Spinal cord (tissue), 10 donors: ENCODE results near the gene KLF16. TPM values are rescaled to one million over a fixed set of nuclear protein-coding genes. Genes with fewer than 3 reads are reported as not detected.

Source experiments
- DNase-seq, 6 donors: peaks; one replicate each; pipeline versions ENCODE4 v3.0.0 to v3.0.0-alpha.2; 2013 to 2015; ENCODE audit warnings: low spot score in 6 of 6, low read depth in 4 of 6
- H3K27ac ChIP-seq: one replicate; pipeline ENCODE4 v1.5.1; 2013; ENCODE audit warnings: low read depth, low read length, control low read depth
- H3K27me3 ChIP-seq: one replicate; pipeline ENCODE4 v1.6.1; 2013; ENCODE audit warnings: low read length; ENCODE audit not compliant: control insufficient read depth, insufficient read depth
- H3K36me3 ChIP-seq: one replicate; pipeline ENCODE4 v1.6.1; 2013; ENCODE audit warnings: low read length; ENCODE audit not compliant: control insufficient read depth, insufficient read depth
- H3K4me1 ChIP-seq: one replicate; pipeline ENCODE4 v1.6.1; 2013; ENCODE audit warnings: low read length; ENCODE audit not compliant: control insufficient read depth, insufficient read depth
- H3K4me3 ChIP-seq: one replicate; pipeline ENCODE4 v1.5.1; 2013; ENCODE audit warnings: low read depth, low read length, control low read depth
- H3K9me3 ChIP-seq: one replicate; pipeline ENCODE4 v1.6.1; 2013; ENCODE audit warnings: low read length; ENCODE audit not compliant: control insufficient read depth, insufficient read depth
- WGBS: methylation state at CpG from one replicate; pipeline ENCODE4 v1.1.5; 2013; ENCODE audit warnings: missing lambda C conversion rate; ENCODE audit not compliant: insufficient coverage; 5-methylcytosine and 5-hydroxymethylcytosine counted together
- polyA plus RNA-seq, 2 donors: library from polyadenylated mRNA; unstranded; fragments of 120-200 nt; gene quantifications; one replicate each; pipeline ENCODE4 v1.2.1, GENCODE V29; 2013; ENCODE audit not compliant: insufficient read length in 2 of 2
- total RNA-seq, 2 donors: library from RNA; depleted of rRNA in 1 of 2; stranded (reverse); fragments of 120-200 nt in 1 of 2; fragments of >200 nt in 1 of 2; gene quantifications; one replicate each; pipeline versions ENCODE4 v1.2.3 to v1.2.4, GENCODE V29; 2013 to 2014
- donor health status: healthy.

KLF16 gene
- total and polyA plus RNA-seq, 4 donors, result 1.8 to 13.4 (median 7.3) TPM

- 88% methylated on average over 22 of the region's 25 CpGs for WGBS
Observed at GRCh38 chr19:1872807-1873523, 9.6 kb upstream of the KLF16 start.

GRCh38 chr19:1871630-1872029 lies 8.3 kb upstream of the KLF16 start:
- no peak overlapping the region for H3K27ac ChIP-seq
- no peak for DNase-seq
- no peak overlapping the region for H3K4me3 ChIP-seq
- peaks cover 42% of the 10 kb centered on the region for H3K36me3 ChIP-seq
- no peaks in the 10 kb centered on the region for H3K9me3 ChIP-seq
- no peaks in the 10 kb centered on the region for H3K27me3 ChIP-seq
- H3K4me1 ChIP-seq, result peaks cover 33% of the 10 kb centered on the region
- WGBS, result 89% methylated on average over 9 of the region's 13 CpGs

More at GRCh38 chr19:1872807-1873523, 9.6 kb upstream of the KLF16 start:
- Histone ChIP-seq H3K36me3 (peaks cover 45% of the 10 kb centered on the region), H3K27ac (peak overlapping the region; percentile 33), H3K4me1 (peaks cover 35% of the 10 kb centered on the region), H3K4me3 (no peak overlapping the region), H3K9me3 (no peaks in the 10 kb centered on the region), H3K27me3 (no peaks in the 10 kb centered on the region)
- DNase-seq, result no peak

GRCh38 chr19:1871140-1871597 lies 7.8 kb upstream of the KLF16 start:
- 95% methylated on average over 8 of the region's 15 CpGs for WGBS
- no peak overlapping the region for H3K4me3 ChIP-seq
- no peak for DNase-seq
- H3K4me1 ChIP-seq, result peaks cover 28% of the 10 kb centered on the region
- no peaks in the 10 kb centered on the region for H3K27me3 ChIP-seq
- peaks cover 38% of the 10 kb centered on the region for H3K36me3 ChIP-seq
- H3K9me3 ChIP-seq, result no peaks in the 10 kb centered on the region
- H3K27ac ChIP-seq, result no peak overlapping the region

GRCh38 chr19:1868971-1869370 lies 5.6 kb upstream of the KLF16 start:
- WGBS, result 94% methylated on average over 7 of the region's 7 CpGs
- Histone ChIP-seq H3K4me1 (peaks cover 30% of the 10 kb centered on the region), H3K4me3 (no peak overlapping the region), H3K9me3 (no peaks in the 10 kb centered on the region), H3K27me3 (no peaks in the 10 kb centered on the region), H3K27ac (no peak overlapping the region), H3K36me3 (peaks cover 38% of the 10 kb centered on the region)
- no peak for DNase-seq

GRCh38 chr19:1867349-1867724 lies 4.0 kb upstream of the KLF16 start:
- peaks cover 16% of the 10 kb centered on the region for H3K4me1 ChIP-seq
- no peak overlapping the region for H3K27ac ChIP-seq
- no peak for DNase-seq
- H3K27me3 ChIP-seq, result no peaks in the 10 kb centered on the region
- H3K4me3 ChIP-seq, result no peak overlapping the region
- WGBS, result 92% methylated on average over 9 of the region's 9 CpGs
- H3K9me3 ChIP-seq, result no peaks in the 10 kb centered on the region
- H3K36me3 ChIP-seq, result peaks cover 22% of the 10 kb centered on the region

GRCh38 chr19:1866693-1867348 lies 3.4 kb upstream of the KLF16 start:
- Histone ChIP-seq H3K9me3 (no peaks in the 10 kb centered on the region), H3K27me3 (no peaks in the 10 kb centered on the region), H3K4me1 (peaks cover 20% of the 10 kb centered on the region), H3K36me3 (peaks cover 18% of the 10 kb centered on the region), H3K4me3 (no peak overlapping the region), H3K27ac (no peak overlapping the region)
- WGBS, result 76% methylated on average over 3 of the region's 8 CpGs
- no peak for DNase-seq

GRCh38 chr19:1865172-1866010 lies 2.0 kb upstream of the KLF16 start:
- DNase-seq, result no peak
- Histone ChIP-seq H3K9me3 (no peaks in the 10 kb centered on the region), H3K4me1 (peaks cover 34% of the 10 kb centered on the region), H3K27me3 (no peaks in the 10 kb centered on the region), H3K4me3 (peak overlapping the region; percentile 79), H3K27ac (peak overlapping the region; percentile 90), H3K36me3 (peaks cover 5% of the 10 kb centered on the region)
- WGBS, result 84% methylated on average over 12 of the region's 17 CpGs

- H3K36me3 ChIP-seq, result peaks cover 2% of the 10 kb centered on the region
- no peaks in the 10 kb centered on the region for H3K9me3 ChIP-seq
- peak in 2 of 6 donors; percentile 37 to 71 for DNase-seq
- peak overlapping the region; percentile 79 for H3K4me3 ChIP-seq
- H3K4me1 ChIP-seq, result peaks cover 42% of the 10 kb centered on the region
- H3K27ac ChIP-seq, result peak overlapping the region; percentile 90
- H3K27me3 ChIP-seq, result no peaks in the 10 kb centered on the region
- WGBS, result 4% methylated on average over 44 of the region's 52 CpGs
Observed at GRCh38 chr19:1864480-1865171, 1.2 kb upstream of the KLF16 start.
